Left ventricle myocardium inferior (tissue), 1 donor: Measurements from ENCODE around the gene AURKAIP1. TPM values are rescaled to one million over a fixed set of nuclear protein-coding genes. Genes with fewer than 3 reads are reported as not detected.
"Not testable (repeated sequence)": the region's sequence is repeated elsewhere in the genome, so short reads cannot be mapped to it uniquely, and the experiment has no call there.

Source experiments
- DNase-seq: peaks from one replicate; pipeline ENCODE4 v3.0.0-alpha.2; 2020
- H3K27ac ChIP-seq: fragments of 200-600 bp; replicated peaks from 2 replicates; pipeline ENCODE4 v1.8.0; 2021
- H3K27me3 ChIP-seq: fragments of 200-600 bp; 2 replicates; pipeline ENCODE4 v1.8.0; 2021; ENCODE audit warnings: low read depth
- H3K36me3 ChIP-seq: fragments of 200-600 bp; 2 replicates; pipeline ENCODE4 v1.8.0; 2021
- H3K4me1 ChIP-seq: fragments of 200-600 bp; 2 replicates; pipeline ENCODE4 v1.8.0; 2021
- H3K4me3 ChIP-seq: fragments of 200-600 bp; 2 replicates; pipeline ENCODE4 v1.8.0; 2021; ENCODE audit warnings: mild to moderate bottlenecking, moderate library complexity
- H3K9me3 ChIP-seq: fragments of 200-600 bp; replicated peaks from 2 replicates; pipeline ENCODE4 v1.8.0; 2021
- intact Hi-C: fragments of 100-400 bp; cut with micrococcal nuclease; formaldehyde crosslinking; loops from one replicate; pipeline ENCODE4 v1.11.0; 2022
- total RNA-seq: library from RNA; stranded (reverse); fragmentation: NEBNext Ultra II Directional; extraction: Animal tissue kit (Norgen Biotek cat#: 25700); gene quantifications from one replicate; pipeline ENCODE4 v1.2.1, GENCODE V29; 2021
- TF ChIP-seq, protein P1 (sequence below): fragments of 200-600 bp; IDR thresholded peaks from 2 replicates; pipeline ENCODE4 v1.8.0; 2021; ENCODE audit warnings: antibody characterized with exemption, mild to moderate bottlenecking, borderline replicate concordance
- donor health status: DM: no; HTN: yes; CAD: no; lungs with severe emphysema.

Gene AURKAIP1
- total RNA-seq, 1 donor from 2014 or later = 219 TPM

DNA sequence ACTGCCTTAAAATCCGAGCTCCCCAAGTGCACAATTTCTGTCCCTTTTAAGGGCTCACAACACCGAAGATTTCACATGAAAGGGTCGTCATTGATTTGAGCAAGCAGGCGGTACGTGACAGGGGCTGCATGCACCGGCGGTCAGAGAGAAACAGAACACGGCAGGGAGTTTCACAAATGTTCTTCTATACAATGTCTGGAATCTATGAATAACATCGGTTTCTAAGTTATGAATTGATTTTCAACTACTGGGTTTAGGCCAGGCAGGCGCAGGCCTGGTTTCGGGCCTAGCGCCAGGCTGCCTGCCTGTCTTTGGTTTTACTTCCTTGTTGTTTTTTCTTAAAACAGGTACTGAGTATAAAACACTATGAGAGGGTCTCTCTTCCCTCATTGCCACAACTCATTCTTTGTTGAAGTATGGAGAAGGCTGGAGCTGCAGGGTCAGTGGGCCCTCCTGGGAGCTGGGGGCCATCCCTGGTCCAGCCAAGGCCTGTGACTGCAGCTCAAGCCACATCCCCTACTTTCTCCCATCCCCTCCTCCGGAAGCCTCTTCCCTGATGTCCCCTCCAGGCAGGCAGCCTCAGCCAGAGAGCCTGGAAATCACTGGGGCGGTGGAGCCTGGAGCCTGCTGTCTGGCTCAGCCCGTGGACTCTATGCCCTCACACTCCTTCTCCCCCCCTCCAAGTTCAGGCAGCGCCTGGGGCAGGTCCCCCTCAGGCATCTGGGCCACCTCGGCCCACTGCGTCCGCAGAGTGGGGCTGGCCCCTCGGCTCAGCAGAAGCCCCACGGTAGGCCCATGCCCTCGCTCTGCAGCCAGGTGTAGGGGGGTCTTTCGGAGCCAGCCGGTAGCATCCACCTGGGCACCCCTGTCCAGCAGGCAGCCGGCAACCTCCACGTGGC is 43.7 kb upstream of the AURKAIP1 start:
- no peak overlapping the region for H3K27ac ChIP-seq

DNA sequence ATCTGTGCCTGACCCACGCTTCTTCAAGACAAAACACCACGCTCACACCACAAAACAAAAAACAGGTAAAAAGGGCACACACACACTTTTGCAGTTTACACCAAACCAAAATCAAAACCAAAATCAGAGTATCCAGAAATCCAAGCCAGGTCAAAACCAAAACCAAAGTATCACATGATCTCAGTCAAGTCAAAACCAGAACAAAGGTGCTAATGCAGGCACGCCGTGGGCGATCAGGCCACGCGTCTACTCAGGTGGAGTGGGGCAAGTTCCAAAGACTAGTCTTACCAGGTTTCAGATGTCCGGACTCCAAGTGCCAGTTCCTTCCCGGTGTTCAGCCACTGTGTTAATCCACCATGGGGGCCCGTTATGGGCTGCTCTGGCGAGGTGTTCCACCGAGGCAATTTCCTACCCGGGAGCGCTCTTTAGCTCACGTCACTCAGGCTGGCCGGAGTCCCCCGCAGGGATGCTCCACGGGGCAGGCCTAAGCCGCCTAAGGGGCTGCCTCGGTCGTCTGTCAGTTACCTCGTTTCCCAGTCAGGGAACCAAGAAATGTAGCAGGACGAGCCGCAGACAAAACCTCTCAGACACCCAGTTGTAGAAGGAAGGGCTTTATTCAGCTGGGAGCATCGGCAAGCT is 42.9 kb upstream of the AURKAIP1 start:
- H3K9me3 ChIP-seq, H3K27me3 ChIP-seq, H3K27ac ChIP-seq, DNase-seq, H3K36me3 ChIP-seq, intact Hi-C loops, H3K4me3 ChIP-seq: not testable (repeated sequence)
- H3K4me1 ChIP-seq = peaks cover 17% of the 10 kb centered on the region

More for the DNA sequence above, 43.7 kb upstream of the AURKAIP1 start:
- Histone ChIP-seq H3K27me3 (no peaks in the 10 kb centered on the region), H3K4me3 (no peak overlapping the region), H3K9me3 (no peaks in the 10 kb centered on the region), H3K36me3 (no peaks in the 10 kb centered on the region), H3K4me1 (peaks cover 17% of the 10 kb centered on the region)
- intact Hi-C loops = no loop called here
- DNase-seq = no peak
- TF ChIP-seq, protein P1, sequence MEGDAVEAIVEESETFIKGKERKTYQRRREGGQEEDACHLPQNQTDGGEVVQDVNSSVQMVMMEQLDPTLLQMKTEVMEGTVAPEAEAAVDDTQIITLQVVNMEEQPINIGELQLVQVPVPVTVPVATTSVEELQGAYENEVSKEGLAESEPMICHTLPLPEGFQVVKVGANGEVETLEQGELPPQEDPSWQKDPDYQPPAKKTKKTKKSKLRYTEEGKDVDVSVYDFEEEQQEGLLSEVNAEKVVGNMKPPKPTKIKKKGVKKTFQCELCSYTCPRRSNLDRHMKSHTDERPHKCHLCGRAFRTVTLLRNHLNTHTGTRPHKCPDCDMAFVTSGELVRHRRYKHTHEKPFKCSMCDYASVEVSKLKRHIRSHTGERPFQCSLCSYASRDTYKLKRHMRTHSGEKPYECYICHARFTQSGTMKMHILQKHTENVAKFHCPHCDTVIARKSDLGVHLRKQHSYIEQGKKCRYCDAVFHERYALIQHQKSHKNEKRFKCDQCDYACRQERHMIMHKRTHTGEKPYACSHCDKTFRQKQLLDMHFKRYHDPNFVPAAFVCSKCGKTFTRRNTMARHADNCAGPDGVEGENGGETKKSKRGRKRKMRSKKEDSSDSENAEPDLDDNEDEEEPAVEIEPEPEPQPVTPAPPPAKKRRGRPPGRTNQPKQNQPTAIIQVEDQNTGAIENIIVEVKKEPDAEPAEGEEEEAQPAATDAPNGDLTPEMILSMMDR = no peak

DNA sequence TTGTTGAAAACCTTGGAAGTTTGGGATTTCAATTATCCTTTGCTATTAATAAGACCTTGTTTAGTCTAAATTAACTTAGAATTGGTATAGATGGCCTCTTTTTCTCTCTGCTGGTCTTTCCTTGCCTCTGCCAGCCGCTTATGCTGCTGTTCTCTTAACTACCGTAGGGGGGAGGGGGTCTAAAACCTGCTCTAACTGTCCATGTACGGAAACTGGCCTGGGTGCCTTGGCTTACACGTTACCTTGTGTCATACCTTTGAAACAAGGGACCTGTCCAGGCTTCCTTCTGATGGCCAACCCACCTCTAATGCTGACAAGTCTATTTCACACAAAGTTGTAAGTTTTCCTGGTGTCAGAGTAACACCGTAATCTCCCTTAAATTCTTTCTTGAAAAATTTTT is 42.4 kb upstream of the AURKAIP1 start:
- H3K27me3 ChIP-seq, H3K4me3 ChIP-seq, H3K36me3 ChIP-seq, H3K9me3 ChIP-seq, H3K27ac ChIP-seq, DNase-seq, intact Hi-C loops: not testable (repeated sequence)
- peaks cover 17% of the 10 kb centered on the region for H3K4me1 ChIP-seq

DNA sequence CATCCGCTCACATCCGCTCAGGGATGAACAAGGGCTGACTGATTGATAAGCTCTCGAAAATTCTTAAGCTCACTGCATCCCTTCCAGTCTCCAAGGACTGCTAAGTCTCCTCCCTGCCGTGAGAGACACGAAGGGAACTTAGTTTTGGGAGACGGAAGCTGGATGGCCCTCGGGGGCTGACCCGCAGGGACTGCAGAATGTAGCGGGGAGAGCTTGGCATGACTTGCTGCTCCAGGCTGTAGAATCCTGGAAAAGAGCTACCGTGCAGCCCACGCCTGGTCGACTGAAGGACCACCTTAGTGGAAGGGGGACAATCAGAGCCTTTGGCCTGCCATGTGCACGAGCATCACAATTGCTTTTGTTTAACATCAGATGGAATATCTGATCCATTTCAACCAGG is 40.7 kb upstream of the AURKAIP1 start:
- no peak for DNase-seq
- Histone ChIP-seq H3K27ac (no peak overlapping the region), H3K36me3 (no peaks in the 10 kb centered on the region), H3K27me3 (no peaks in the 10 kb centered on the region), H3K9me3 (no peaks in the 10 kb centered on the region), H3K4me3 (no peak overlapping the region), H3K4me1 (peaks cover 13% of the 10 kb centered on the region)
- intact Hi-C loops = no loop called here
- TF ChIP-seq, protein P1 = no peak

DNA sequence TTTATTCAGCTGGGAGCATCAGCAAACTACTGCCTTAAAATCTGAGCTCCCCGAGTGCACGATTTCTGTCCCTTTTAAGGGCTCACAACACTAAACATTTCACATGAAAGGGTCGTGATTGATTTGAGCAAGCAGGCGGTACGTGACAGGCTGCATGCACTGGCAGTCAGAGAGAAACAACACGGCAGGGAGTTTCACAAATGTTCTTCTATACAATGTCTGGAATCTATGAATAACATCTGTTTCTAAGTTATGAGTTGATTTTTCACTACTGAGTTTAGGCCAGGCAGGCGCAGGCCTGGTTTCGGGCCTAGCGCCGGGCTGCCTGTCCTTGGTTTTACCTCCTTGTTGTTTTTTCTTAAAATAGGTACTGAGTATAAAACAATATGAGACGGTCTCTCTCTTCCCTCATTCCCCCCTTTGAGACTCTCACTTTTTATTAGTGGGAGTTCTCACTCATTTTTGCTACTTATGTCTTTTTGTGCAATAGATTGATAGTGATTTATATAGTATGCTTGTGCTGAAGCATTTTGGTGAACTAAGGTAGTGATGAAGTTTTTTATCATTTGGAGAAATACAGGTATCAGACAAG is 37.4 kb upstream of the AURKAIP1 start:
- H3K36me3 ChIP-seq, H3K27me3 ChIP-seq, H3K27ac ChIP-seq, intact Hi-C loops, H3K4me3 ChIP-seq, H3K9me3 ChIP-seq, DNase-seq: not testable (repeated sequence)
- H3K4me1 ChIP-seq = peaks cover 24% of the 10 kb centered on the region

DNA sequence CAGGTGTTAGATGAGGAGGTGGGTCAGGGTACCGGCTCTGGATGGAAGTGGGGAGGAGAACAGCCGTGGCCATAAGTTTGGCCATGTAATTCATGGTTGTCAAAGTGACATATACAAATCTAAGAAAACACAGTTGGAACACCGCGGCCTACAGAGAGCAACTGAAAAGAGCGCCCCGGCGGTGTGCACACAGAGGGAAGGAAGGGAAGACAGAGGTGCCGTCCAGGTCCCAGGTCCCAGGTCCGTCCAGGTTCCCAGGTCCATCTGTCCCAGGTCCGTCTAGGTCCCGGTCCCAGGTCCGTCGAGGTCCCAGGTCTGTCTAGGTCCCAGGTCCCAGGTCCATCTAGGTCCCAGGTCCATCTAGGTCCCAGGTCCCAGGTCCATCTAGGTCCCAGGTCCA is 36.6 kb upstream of the AURKAIP1 start:
- TF ChIP-seq, protein P1 = no peak
- no peaks in the 10 kb centered on the region for H3K36me3 ChIP-seq
- H3K27ac ChIP-seq = no peak overlapping the region
- no peaks in the 10 kb centered on the region for H3K27me3 ChIP-seq
- peaks cover 30% of the 10 kb centered on the region for H3K4me1 ChIP-seq
- H3K4me3 ChIP-seq = no peak overlapping the region
- no peaks in the 10 kb centered on the region for H3K9me3 ChIP-seq
- DNase-seq = no peak
- intact Hi-C loops = no loop called here

DNA sequence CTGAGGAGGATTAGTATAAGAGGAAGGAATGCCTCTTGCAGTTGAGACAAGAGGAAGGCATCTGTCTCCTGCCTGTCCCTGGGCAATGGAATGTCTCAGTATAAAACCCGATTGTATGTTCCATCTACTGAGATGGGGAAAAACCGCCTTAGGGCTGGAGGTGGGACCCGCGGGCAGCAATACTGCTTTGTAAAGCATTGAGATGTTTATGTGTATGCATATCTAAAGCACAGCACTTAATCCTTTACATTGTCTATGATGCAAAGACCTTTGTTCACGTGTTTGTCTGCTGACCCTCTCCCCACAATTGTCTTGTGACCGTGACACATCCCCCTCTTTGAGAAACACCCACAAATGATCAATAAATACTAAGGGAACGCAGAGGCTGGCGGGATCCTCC is 35.2 kb upstream of the AURKAIP1 start:
- H3K9me3 ChIP-seq, H3K4me3 ChIP-seq, H3K36me3 ChIP-seq, H3K27me3 ChIP-seq, H3K27ac ChIP-seq, DNase-seq, intact Hi-C loops: not testable (repeated sequence)
- H3K4me1 ChIP-seq = peaks cover 44% of the 10 kb centered on the region
